Thymus (tissue), 11 donors: ENCODE data around the gene KLHL36. TPM values are rescaled to one million over a fixed set of nuclear protein-coding genes. Genes with fewer than 3 reads are reported as not detected.

ENCODE experiments used
- DNase-seq, 9 donors: peaks; one replicate each; pipeline ENCODE4 v3.0.0-alpha.2; 2013; ENCODE audit warnings: low spot score in 9 of 9, low read depth in 6 of 9, missing footprints in 1 of 9
- H3K27ac ChIP-seq, 2 donors: one replicate each; pipeline ENCODE4 v1.5.1; 2013; ENCODE audit warnings: control low read depth in 1 of 2, low read depth in 1 of 2, low read length in 1 of 2, mild to moderate bottlenecking in 1 of 2, moderate library complexity in 1 of 2
- H3K27me3 ChIP-seq, 2 donors: one replicate each; pipeline ENCODE4 v1.5.1; 2013; ENCODE audit warnings: low read length in 1 of 2; ENCODE audit not compliant: control insufficient read depth in 2 of 2, insufficient read depth in 1 of 2
- H3K36me3 ChIP-seq, 2 donors: one replicate each; pipeline ENCODE4 v1.5.1; 2013; ENCODE audit warnings: low read length in 1 of 2, mild to moderate bottlenecking in 1 of 2, moderate library complexity in 1 of 2; ENCODE audit not compliant: control insufficient read depth in 2 of 2, insufficient read depth in 2 of 2
- H3K4me1 ChIP-seq, 2 donors: one replicate each; pipeline ENCODE4 v1.5.1; 2013; ENCODE audit warnings: low read length in 2 of 2; ENCODE audit not compliant: control insufficient read depth in 2 of 2, insufficient read depth in 2 of 2
- H3K4me3 ChIP-seq, 2 donors: one replicate each; pipeline ENCODE4 v1.5.1; 2013; ENCODE audit warnings: low read length in 2 of 2, control low read depth in 1 of 2, mild to moderate bottlenecking in 1 of 2
- H3K9me3 ChIP-seq, 2 donors: one replicate each; pipeline ENCODE4 v1.5.1; 2013; ENCODE audit warnings: low read length in 1 of 2, mild to moderate bottlenecking in 1 of 2; ENCODE audit not compliant: control insufficient read depth in 2 of 2, insufficient read depth in 1 of 2
- WGBS: extraction: QIAGEN DNeasy Blood & Tissue Kit; methylation state at CpG from one replicate; pipeline ENCODE4 v1.1.7; 2013; 5-methylcytosine and 5-hydroxymethylcytosine counted together
- polyA plus RNA-seq: library from polyadenylated mRNA; stranded (reverse); fragments of 200-250 nt; gene quantifications from one replicate; pipeline ENCODE4 v1.2.3, GENCODE V29; 2013
- total RNA-seq: library from RNA; stranded (reverse); fragments of 120-200 nt; gene quantifications from one replicate; pipeline ENCODE4 v1.2.4, GENCODE V29; 2013
- donor health status: healthy.

Gene KLHL36
- total and polyA plus RNA-seq, 2 donors: 14.4 to 17.8 TPM

DNA sequence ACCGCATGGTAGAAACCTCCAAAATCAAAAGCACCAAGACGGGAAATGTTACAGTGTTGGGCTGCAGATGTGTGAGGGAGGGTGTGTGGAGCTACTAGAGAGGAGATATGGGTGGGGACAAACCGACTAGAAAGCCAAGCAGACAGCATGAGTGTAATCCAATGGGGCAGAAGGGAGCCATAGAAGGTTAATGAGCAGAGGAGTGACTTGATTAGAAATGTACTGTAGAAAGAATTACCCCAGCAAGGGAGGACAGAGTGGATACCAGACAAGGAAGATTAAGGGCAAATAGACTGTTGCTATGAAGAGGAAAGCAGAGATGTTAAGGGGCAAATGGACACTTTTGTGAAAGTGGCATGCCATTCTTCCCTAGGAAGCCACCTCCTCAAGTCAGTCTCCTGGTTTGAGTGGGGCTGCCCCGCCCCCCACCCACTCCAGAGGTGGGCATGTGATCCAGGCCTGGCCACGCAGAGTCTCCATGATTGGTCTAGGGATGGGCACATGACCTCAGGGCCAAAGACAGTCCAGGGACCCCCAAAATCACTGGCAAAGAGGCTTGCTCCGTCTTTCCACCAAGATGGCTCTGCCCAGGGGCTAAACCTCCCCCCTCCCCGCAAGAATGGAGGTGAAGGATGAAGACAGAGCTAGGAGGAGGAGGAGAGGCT is 34.8 kb upstream of the KLHL36 start:
- 89% methylated on average over 7 of the region's 7 CpGs for WGBS
- no peak overlapping the region for H3K27ac ChIP-seq
- H3K4me1 ChIP-seq: peaks cover 4 to 41% of the 10 kb centered on the region in 2 donors
- no peak for DNase-seq
- peaks cover 13 to 25% of the 10 kb centered on the region in 2 donors for H3K27me3 ChIP-seq
- H3K4me3 ChIP-seq: no peak overlapping the region
- no peaks in the 10 kb centered on the region for H3K9me3 ChIP-seq
- peaks cover 0 to 14% of the 10 kb centered on the region in 2 donors for H3K36me3 ChIP-seq

DNA sequence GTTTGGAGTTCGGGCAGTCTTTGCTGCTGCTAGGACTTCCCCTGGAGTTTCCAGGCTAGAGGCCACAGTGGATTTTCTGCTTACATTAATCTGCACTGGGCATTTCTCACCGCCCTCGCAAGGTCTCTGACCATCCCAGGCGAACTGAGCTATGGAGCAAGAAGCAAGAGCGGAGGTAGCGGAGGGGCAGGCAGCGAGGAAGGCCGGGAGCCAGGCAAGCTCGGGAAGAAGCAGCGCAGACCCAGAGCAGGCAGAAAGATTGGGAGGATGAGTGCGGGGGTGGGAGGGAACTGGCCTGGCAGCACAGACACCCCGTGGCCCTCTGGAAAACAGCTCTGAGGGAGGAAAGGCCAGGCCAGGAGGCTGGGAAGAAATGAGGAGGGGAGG is 34.2 kb upstream of the KLHL36 start:
- no peak overlapping the region for H3K4me3 ChIP-seq
- H3K36me3 ChIP-seq: peaks cover 0 to 14% of the 10 kb centered on the region in 2 donors
- H3K9me3 ChIP-seq: no peaks in the 10 kb centered on the region
- DNase-seq: no peak
- peaks cover 4 to 37% of the 10 kb centered on the region in 2 donors for H3K4me1 ChIP-seq
- no peak overlapping the region for H3K27ac ChIP-seq
- 93% methylated on average over 12 of the region's 12 CpGs for WGBS
- H3K27me3 ChIP-seq: peaks cover 13 to 30% of the 10 kb centered on the region in 2 donors

DNA sequence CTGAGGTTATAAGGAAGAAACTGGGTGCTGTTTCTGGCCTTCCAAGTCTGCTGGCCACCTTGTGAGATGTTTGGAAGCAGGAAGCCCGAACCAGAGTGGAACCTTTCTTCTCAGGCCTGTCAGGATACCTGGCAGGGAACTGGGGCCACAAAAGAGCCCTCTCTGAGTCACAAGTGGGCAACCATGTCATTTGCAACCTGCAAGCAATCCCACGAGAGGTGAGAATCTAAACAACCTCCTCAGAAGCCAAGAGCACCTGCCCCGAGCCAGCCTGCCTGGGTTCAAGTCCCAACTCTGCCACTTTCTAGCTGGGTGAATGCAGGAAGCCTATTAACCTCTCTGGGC is 33.7 kb upstream of the KLHL36 start:
- Histone ChIP-seq H3K36me3 (peaks cover 0 to 10% of the 10 kb centered on the region in 2 donors), H3K4me3 (no peak overlapping the region), H3K9me3 (no peaks in the 10 kb centered on the region), H3K27me3 (peaks cover 13 to 32% of the 10 kb centered on the region in 2 donors), H3K4me1 (peaks cover 4 to 32% of the 10 kb centered on the region in 2 donors), H3K27ac (no peak overlapping the region)
- DNase-seq: no peak
- WGBS: 92% methylated on average over 3 of the region's 3 CpGs

DNA sequence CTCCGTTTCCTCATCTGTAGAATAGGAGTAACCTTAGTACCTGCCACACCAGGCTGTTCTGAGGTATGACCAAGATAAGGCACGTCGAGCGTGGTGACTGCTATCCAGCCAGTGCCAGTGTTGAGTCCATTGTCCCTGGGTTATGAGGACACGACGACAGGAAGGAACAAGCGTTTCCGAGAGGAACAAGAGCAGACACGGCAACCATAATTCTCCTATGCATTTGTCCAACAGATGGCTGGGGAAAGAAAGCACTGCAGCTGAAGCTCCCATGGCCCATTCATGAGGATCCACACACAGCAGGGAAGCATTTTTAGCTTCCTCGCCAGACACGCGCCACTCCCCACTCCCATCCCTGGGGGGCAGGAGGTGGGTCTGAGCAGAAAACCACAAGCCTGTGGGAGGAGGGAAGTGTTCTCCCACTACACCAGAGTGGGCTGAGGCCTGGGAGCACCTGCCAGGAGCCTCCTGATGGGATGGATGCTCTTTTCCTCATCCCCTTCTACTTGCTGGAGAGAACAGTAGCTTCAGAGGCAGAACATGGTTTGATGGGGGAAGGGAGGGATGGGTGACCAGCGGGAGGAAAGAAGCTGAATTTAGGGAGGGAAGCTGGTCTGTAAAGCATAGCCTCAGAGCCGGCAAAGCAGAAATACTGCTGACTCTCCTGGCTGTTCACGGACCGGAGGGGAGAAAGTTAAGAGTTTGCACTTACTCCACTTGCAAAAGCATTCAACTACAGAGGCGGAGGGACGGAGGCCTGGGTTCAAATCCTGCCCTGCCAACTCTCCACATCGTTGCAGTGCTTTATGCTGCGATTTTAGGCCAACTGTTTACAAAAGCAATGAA is 33.1 kb upstream of the KLHL36 start:
- peaks cover 0 to 10% of the 10 kb centered on the region in 2 donors for H3K36me3 ChIP-seq
- WGBS: 92% methylated on average over 20 of the region's 20 CpGs
- peaks cover 13 to 34% of the 10 kb centered on the region in 2 donors for H3K27me3 ChIP-seq
- H3K4me1 ChIP-seq: peaks cover 4 to 32% of the 10 kb centered on the region in 2 donors
- DNase-seq: no peak
- no peak overlapping the region for H3K27ac ChIP-seq
- no peaks in the 10 kb centered on the region for H3K9me3 ChIP-seq
- H3K4me3 ChIP-seq: peak overlapping the region in 1 of 2 donors; percentile 65

DNA sequence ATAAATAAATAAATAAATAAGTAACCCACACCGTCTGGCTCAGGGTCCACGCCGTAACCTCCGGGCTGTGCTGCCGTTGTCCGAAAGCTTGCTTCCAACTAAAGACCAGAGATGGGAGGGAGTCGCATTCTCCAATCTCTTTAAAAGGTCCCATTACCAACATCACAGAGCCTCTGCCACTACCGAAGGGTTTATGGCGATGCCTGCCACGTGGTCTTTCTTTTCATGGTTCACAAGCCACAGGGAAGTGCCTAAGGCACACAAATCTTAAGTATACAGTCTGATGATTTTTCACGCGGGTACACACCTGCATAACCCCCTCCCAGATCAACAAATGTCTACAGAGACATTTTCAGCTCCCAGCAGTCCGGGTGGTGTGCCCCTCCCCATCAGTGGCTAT is 31.8 kb upstream of the KLHL36 start:
- Histone ChIP-seq H3K36me3 (peaks cover 0 to 8% of the 10 kb centered on the region in 2 donors), H3K27ac (no peak overlapping the region), H3K4me3 (peak overlapping the region; percentile 43 to 65), H3K27me3 (peaks cover 13 to 34% of the 10 kb centered on the region in 2 donors), H3K9me3 (no peaks in the 10 kb centered on the region), H3K4me1 (peaks cover 4 to 33% of the 10 kb centered on the region in 2 donors)
- 57% methylated on average over 13 of the region's 13 CpGs for WGBS
- DNase-seq: no peak

DNA sequence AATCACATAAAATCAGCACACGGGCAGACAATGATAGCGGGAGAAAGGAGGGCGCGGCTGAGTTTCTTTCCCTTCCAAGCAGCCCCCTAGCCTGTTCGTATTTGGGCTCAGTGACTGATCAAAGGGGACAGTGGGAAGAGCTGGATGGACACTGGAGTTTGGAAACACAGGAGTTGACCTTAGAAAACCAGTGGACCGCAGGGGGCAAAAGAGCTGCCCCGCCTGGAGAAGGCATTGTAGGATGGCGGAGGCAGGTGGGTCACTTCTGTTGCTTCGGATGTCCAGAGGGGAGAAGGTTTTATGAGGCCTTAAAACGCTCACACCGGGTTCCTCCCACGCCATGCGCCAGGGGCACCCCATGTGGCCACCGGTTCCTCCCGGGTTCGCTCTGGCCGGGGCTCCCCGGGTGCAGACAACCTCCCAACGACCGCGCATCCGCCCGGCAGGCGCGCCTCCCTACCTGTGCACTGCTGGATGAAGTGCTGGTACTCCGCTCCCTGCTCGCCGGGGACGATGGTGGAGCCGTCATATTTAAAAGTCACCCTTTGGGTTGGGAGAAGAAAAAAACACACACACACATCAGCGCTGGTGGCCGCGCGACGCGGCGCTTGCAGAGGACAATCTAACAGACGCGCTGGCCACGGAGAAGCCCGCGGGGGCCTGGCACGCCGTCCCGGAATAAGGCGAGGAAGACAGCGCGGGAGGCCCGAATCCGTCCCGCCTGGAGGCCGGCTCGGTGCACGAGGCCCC is 31.1 kb upstream of the KLHL36 start:
- no peaks in the 10 kb centered on the region for H3K9me3 ChIP-seq
- peak overlapping the region in 1 of 2 donors; percentile 1 for H3K27ac ChIP-seq
- peak overlapping the region; percentile 43 to 65 for H3K4me3 ChIP-seq
- peaks cover 13 to 34% of the 10 kb centered on the region in 2 donors for H3K27me3 ChIP-seq
- peaks cover 4 to 36% of the 10 kb centered on the region in 2 donors for H3K4me1 ChIP-seq
- peaks cover 0 to 4% of the 10 kb centered on the region in 2 donors for H3K36me3 ChIP-seq
- peak in 1 of 9 donors; percentile 59 for DNase-seq
- 5% methylated on average over 54 of the region's 54 CpGs for WGBS

DNA sequence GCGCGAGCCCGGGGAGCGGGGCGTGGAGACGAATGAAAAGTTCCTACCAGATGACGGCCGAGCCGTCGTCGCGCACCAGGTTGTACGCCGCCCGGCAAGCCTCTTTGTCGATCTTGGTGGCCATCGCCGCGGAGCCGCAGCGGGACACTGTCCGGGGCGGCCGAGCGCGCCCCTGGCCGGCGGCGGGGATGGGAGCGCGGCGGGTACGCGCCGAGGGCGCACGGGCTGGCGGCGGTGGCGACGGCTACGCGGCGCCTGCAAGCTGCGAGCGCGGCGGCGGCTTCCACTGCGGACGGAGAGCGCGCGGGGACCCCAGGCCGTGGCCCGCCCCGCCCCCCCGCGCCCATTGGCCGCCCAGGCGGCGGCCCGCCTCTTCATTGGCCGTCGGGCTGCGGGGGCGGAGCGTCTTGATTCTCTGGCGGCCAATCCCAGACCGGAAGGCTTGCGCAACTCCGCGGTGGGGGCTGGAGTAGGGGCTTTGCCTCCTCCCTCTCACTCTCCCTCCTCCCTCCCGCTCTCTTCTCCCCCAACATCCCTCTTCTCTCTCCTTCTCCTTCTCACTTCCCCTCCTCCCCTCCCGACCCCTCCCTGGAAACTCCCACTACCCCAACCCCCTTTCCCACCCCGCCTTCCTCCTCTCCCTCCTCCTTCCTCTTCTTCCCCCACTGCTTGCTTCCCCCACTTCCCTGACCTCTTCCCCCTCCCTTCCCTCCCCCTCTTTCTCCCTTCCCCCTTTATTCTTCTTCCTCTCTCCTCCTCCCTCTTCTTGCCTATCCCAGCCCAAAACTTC is 30.3 kb upstream of the KLHL36 start, which contains the start of gene COTL1:
TSS of gene COTL1 (minus strand) at position 288 of the 790 bp plus-strand sequence. CDS start at position 124, 164 bp downstream.
- Histone ChIP-seq H3K4me1 (peaks cover 4 to 36% of the 10 kb centered on the region in 2 donors), H3K36me3 (peaks cover 0 to 4% of the 10 kb centered on the region in 2 donors)
- under 1% methylated on average over 73 of the region's 76 CpGs for WGBS

More for the DNA sequence above, 30.3 kb upstream of the KLHL36 start, which contains the start of gene COTL1:
- Histone ChIP-seq H3K27me3 (peaks cover 13 to 34% of the 10 kb centered on the region in 2 donors), H3K27ac (peak within 1 kb of the TSS in 1 of 2 donors; percentile 1), H3K9me3 (no peaks in the 10 kb centered on the region), H3K4me3 (peak within 1 kb of the TSS; percentile 43 to 65)
- DNase-seq: peak in 8 of 9 donors; percentile 87 to 98 (median 94)
